Lung (tissue), 12 donors: ENCODE data around the gene ZNF185. TPM values are rescaled to one million over a fixed set of nuclear protein-coding genes. Genes with fewer than 3 reads are reported as not detected.

Experiments
- ATAC-seq: fragments of 200-7000 bp; cut with Tn5 transposase; one replicate; pipeline ENCODE4 v1.9.1; 2020; ENCODE audit warnings: moderate number of reproducible peaks; ENCODE audit not compliant: insufficient read depth, low FRiP score
- DNase-seq, 3 donors: peaks; one replicate each; pipeline ENCODE4 v3.0.0-alpha.2; 2013 to 2017
- H3K27ac ChIP-seq, 2 donors: one replicate each; pipeline ENCODE4 v1.5.1; 2013; ENCODE audit warnings: mild to moderate bottlenecking in 2 of 2, moderate library complexity in 2 of 2, control low read depth in 1 of 2, inconsistent platforms in 1 of 2, low read depth in 1 of 2, low read length in 1 of 2
- H3K27me3 ChIP-seq, 3 donors: one replicate each; pipeline ENCODE4 v1.5.1; 2013; ENCODE audit warnings: low read length in 2 of 3; ENCODE audit not compliant: control insufficient read depth in 3 of 3, insufficient read depth in 3 of 3
- H3K36me3 ChIP-seq, 4 donors: one replicate each; pipeline ENCODE4 v1.5.1; 2013; ENCODE audit warnings: low read length in 4 of 4, mild to moderate bottlenecking in 1 of 4, moderate library complexity in 1 of 4; ENCODE audit not compliant: control insufficient read depth in 4 of 4, insufficient read depth in 4 of 4
- H3K4me1 ChIP-seq, 5 donors: one replicate each; pipeline ENCODE4 v1.5.1; 2013; ENCODE audit warnings: low read length in 5 of 5, mild to moderate bottlenecking in 2 of 5, moderate library complexity in 1 of 5; ENCODE audit not compliant: control insufficient read depth in 5 of 5, insufficient read depth in 5 of 5
- H3K4me3 ChIP-seq: one replicate; pipeline ENCODE4 v1.5.1; 2013; ENCODE audit warnings: mild to moderate bottlenecking, control low read depth, moderate library complexity
- H3K9ac ChIP-seq, 2 donors: one replicate each; pipeline ENCODE4 v1.5.1; 2013; ENCODE audit warnings: low read length in 2 of 2, control low read depth in 1 of 2; ENCODE audit not compliant: insufficient read depth in 1 of 2
- H3K9me3 ChIP-seq, 4 donors: one replicate each; pipeline ENCODE4 v1.5.1; 2013; ENCODE audit warnings: low read length in 3 of 4, mild to moderate bottlenecking in 1 of 4, moderate library complexity in 1 of 4; ENCODE audit not compliant: control insufficient read depth in 4 of 4, insufficient read depth in 3 of 4
- CTCF ChIP-seq: IDR thresholded peaks from 2 replicates; pipeline ENCODE4 v1.5.1; 2012; ENCODE audit warnings: mild to moderate bottlenecking; ENCODE audit errors: control extremely low read depth, extremely low read depth
- WGBS, 2 donors: extraction: QIAGEN DNeasy Blood & Tissue Kit; methylation state at CpG; one replicate each; pipeline ENCODE4 v1.1.7; 2013; 5-methylcytosine and 5-hydroxymethylcytosine counted together
- polyA plus RNA-seq, 2 donors: library from polyadenylated mRNA; stranded (reverse); fragments of 200-250 nt; gene quantifications; one replicate each; pipeline ENCODE4 v1.2.1, GENCODE V29; 2013
- total RNA-seq, 2 donors: library from RNA; depleted of rRNA in 1 of 2; stranded (reverse); fragments of >200 nt in 1 of 2; gene quantifications; one replicate each; pipeline ENCODE4 v1.2.1, GENCODE V29; 2014 to 2021
- donor health status: control.
- donor health status: control.
- donor health status: Bipolar disorder and iron deficiency.
- donor health status: healthy.
- donor health status: DM: yes; HTN: yes; CAD: no.

ZNF185 gene
- total and polyA plus RNA-seq, 4 donors, result 6.1 to 15.8 (median 10.7) TPM

- 83 to 94% methylated on average over 13 to 16 of the region's 16 CpGs for WGBS, 2 donors
- H3K9ac ChIP-seq, result no peak overlapping the region
- TF ChIP-seq CTCF, result no peak
- H3K4me3 ChIP-seq, result no peak overlapping the region
- H3K36me3 ChIP-seq, result no peaks in the 10 kb centered on the region
- H3K9me3 ChIP-seq, result peaks cover 0 to 5% (median 0%) of the 10 kb centered on the region in 4 donors
- DNase-seq (no peak), ATAC-seq (no peak)
- no peak overlapping the region for H3K27ac ChIP-seq
- peaks cover 0 to 12% (median 0%) of the 10 kb centered on the region in 5 donors for H3K4me1 ChIP-seq
- H3K27me3 ChIP-seq, result peaks cover 0 to 6% (median 0%) of the 10 kb centered on the region in 3 donors
These were observed 1.4 kb downstream of the ZNF185 start for GRCh38 chrX:152899111-152899873.

GRCh38 chrX:152899874-152900719 lies 2.2 kb downstream of the ZNF185 start:
- Histone ChIP-seq H3K27me3 (peaks cover 0 to 6% (median 0%) of the 10 kb centered on the region in 3 donors), H3K36me3 (no peaks in the 10 kb centered on the region), H3K27ac (no peak overlapping the region), H3K9ac (no peak overlapping the region), H3K4me1 (peaks cover 0 to 15% (median 0%) of the 10 kb centered on the region in 5 donors), H3K4me3 (no peak overlapping the region), H3K9me3 (peaks cover 0 to 5% (median 0%) of the 10 kb centered on the region in 4 donors)
- 79 to 91% methylated on average over 9 to 12 of the region's 12 CpGs for WGBS, 2 donors
- no peak for TF ChIP-seq CTCF
- DNase-seq (no peak), ATAC-seq (no peak)

- H3K9ac ChIP-seq, result no peak overlapping the region
- H3K27me3 ChIP-seq, result peaks cover 0 to 6% (median 0%) of the 10 kb centered on the region in 3 donors
- no peak overlapping the region for H3K27ac ChIP-seq
- no peaks in the 10 kb centered on the region for H3K36me3 ChIP-seq
- WGBS, 2 donors, result 89 to 100% methylated on average over 7 to 8 of the region's 8 CpGs
- H3K4me3 ChIP-seq, result no peak overlapping the region
- H3K4me1 ChIP-seq, result peaks cover 0 to 15% (median 0%) of the 10 kb centered on the region in 5 donors
- TF ChIP-seq CTCF, result no peak
- no peak for ATAC-seq
- H3K9me3 ChIP-seq, result peaks cover 0 to 5% (median 0%) of the 10 kb centered on the region in 4 donors
- DNase-seq, result no peak
These were observed 3.1 kb downstream of the ZNF185 start for GRCh38 chrX:152900937-152901445.
